Urinary bladder (tissue), 4 donors: Measurements from ENCODE around the gene SUCNR1. TPM values are rescaled to one million over a fixed set of nuclear protein-coding genes. Genes with fewer than 3 reads are reported as not detected.
"Not testable (repeated sequence)": the region's sequence is repeated elsewhere in the genome, so short reads cannot be mapped to it uniquely, and the experiment has no call there.

Experiments
- DNase-seq: peaks from one replicate; pipeline ENCODE4 v3.0.0-alpha.2; 2015; ENCODE audit errors: extremely low spot score
- H3K27ac ChIP-seq: one replicate; pipeline ENCODE4 v1.5.1; 2013; ENCODE audit warnings: low read depth, mild to moderate bottlenecking, moderate library complexity
- H3K36me3 ChIP-seq: one replicate; pipeline ENCODE4 v1.6.1; 2013; ENCODE audit warnings: mild to moderate bottlenecking, moderate library complexity; ENCODE audit not compliant: insufficient read depth
- H3K4me1 ChIP-seq: one replicate; pipeline ENCODE4 v1.6.1; 2013; ENCODE audit warnings: mild to moderate bottlenecking, moderate library complexity; ENCODE audit not compliant: insufficient read depth
- H3K4me3 ChIP-seq: one replicate; pipeline ENCODE4 v1.5.1; 2013; ENCODE audit warnings: low read depth, low read length
- WGBS: extraction: QIAGEN DNeasy Blood & Tissue Kit; methylation state at CpG from one replicate; pipeline ENCODE4 v1.1.7; 2013; 5-methylcytosine and 5-hydroxymethylcytosine counted together
- polyA plus RNA-seq: library from polyadenylated mRNA; stranded (reverse); fragments of 200-250 nt; gene quantifications from one replicate; pipeline ENCODE4 v1.2.3, GENCODE V29; 2013
- total RNA-seq: library from RNA; depleted of rRNA; stranded (reverse); fragments of >200 nt; gene quantifications from one replicate; pipeline ENCODE4 v1.2.3, GENCODE V29; 2014
- donor health status: healthy with polysubstance abuse.
- donor health status: healthy.

Gene SUCNR1
- total and polyA plus RNA-seq, 2 donors = 0.08 to 0.48 TPM

- H3K4me3 ChIP-seq = no peak overlapping the region
- no peak overlapping the region for H3K27ac ChIP-seq
- 25% methylated on average over 3 of the region's 3 CpGs for WGBS
Observed at GRCh38 chr3:151879679-151880415, 6.4 kb downstream of the SUCNR1 start.

GRCh38 chr3:151880416-151880690, 6.9 kb downstream of the SUCNR1 start:
- Histone ChIP-seq H3K36me3 (no peaks in the 10 kb centered on the region), H3K4me1 (no peaks in the 10 kb centered on the region), H3K27ac (no peak overlapping the region), H3K4me3 (no peak overlapping the region)
- 32% methylated on average over 2 of the region's 2 CpGs for WGBS
- DNase-seq = no peak

More at GRCh38 chr3:151879679-151880415, 6.4 kb downstream of the SUCNR1 start:
- no peak for DNase-seq
- H3K4me1 ChIP-seq = no peaks in the 10 kb centered on the region
- H3K36me3 ChIP-seq = no peaks in the 10 kb centered on the region

GRCh38 chr3:151881137-151881536, 7.7 kb downstream of the SUCNR1 start:
- DNase-seq = no peak
- no peak overlapping the region for H3K4me3 ChIP-seq
- 92% methylated on average over 6 of the region's 6 CpGs for WGBS
- H3K36me3 ChIP-seq = no peaks in the 10 kb centered on the region
- no peak overlapping the region for H3K27ac ChIP-seq
- H3K4me1 ChIP-seq = no peaks in the 10 kb centered on the region

- DNase-seq, H3K27ac ChIP-seq, H3K4me1 ChIP-seq, H3K36me3 ChIP-seq, H3K4me3 ChIP-seq: not testable (repeated sequence)
- 90% methylated on average over 3 of the region's 3 CpGs for WGBS
Observed at GRCh38 chr3:151885397-151885796, 12.0 kb downstream of the SUCNR1 start.

- 98% methylated on average over 1 of the region's 3 CpGs for WGBS
- H3K4me3 ChIP-seq, DNase-seq, H3K36me3 ChIP-seq, H3K27ac ChIP-seq, H3K4me1 ChIP-seq: not testable (repeated sequence)
Observed at GRCh38 chr3:151887450-151888211, 14.2 kb downstream of the SUCNR1 start.

- DNase-seq = no peak
- Histone ChIP-seq H3K27ac (no peak overlapping the region), H3K4me3 (no peak overlapping the region), H3K36me3 (no peaks in the 10 kb centered on the region), H3K4me1 (no peaks in the 10 kb centered on the region)
- WGBS = 29% methylated on average over 4 of the region's 4 CpGs
Observed at GRCh38 chr3:151890721-151891141, 17.3 kb downstream of the SUCNR1 start.

- 66% methylated on average over 5 of the region's 5 CpGs for WGBS
Observed at GRCh38 chr3:151891721-151892120, 18.3 kb downstream of the SUCNR1 start.

GRCh38 chr3:151894219-151894618, 20.8 kb downstream of the SUCNR1 start:
- no peak for DNase-seq
- no peak overlapping the region for H3K27ac ChIP-seq
- no peak overlapping the region for H3K4me3 ChIP-seq
- H3K4me1 ChIP-seq = no peaks in the 10 kb centered on the region
- H3K36me3 ChIP-seq = no peaks in the 10 kb centered on the region

More at GRCh38 chr3:151891721-151892120, 18.3 kb downstream of the SUCNR1 start:
- DNase-seq = no peak
- Histone ChIP-seq H3K36me3 (no peaks in the 10 kb centered on the region), H3K27ac (no peak overlapping the region), H3K4me3 (no peak overlapping the region), H3K4me1 (no peaks in the 10 kb centered on the region)

- Histone ChIP-seq H3K4me1 (no peaks in the 10 kb centered on the region), H3K27ac (no peak overlapping the region), H3K36me3 (no peaks in the 10 kb centered on the region), H3K4me3 (no peak overlapping the region)
- 47% methylated on average over 4 of the region's 4 CpGs for WGBS
- no peak for DNase-seq
Observed at GRCh38 chr3:151895478-151896241, 22.2 kb downstream of the SUCNR1 start.

GRCh38 chr3:151896246-151897012, 23.0 kb downstream of the SUCNR1 start:
- Histone ChIP-seq H3K36me3 (no peaks in the 10 kb centered on the region), H3K27ac (no peak overlapping the region), H3K4me3 (no peak overlapping the region), H3K4me1 (no peaks in the 10 kb centered on the region)
- WGBS = 74% methylated on average over 4 of the region's 4 CpGs
- DNase-seq = no peak

GRCh38 chr3:151898121-151898520, 24.7 kb downstream of the SUCNR1 start:
- WGBS = no CpG with 5 or more reads among the region's 1 CpG
- not testable (repeated sequence) for H3K4me3 ChIP-seq, H3K36me3 ChIP-seq, H3K4me1 ChIP-seq, H3K27ac ChIP-seq, DNase-seq

- H3K4me3 ChIP-seq, H3K27ac ChIP-seq, DNase-seq, H3K36me3 ChIP-seq, H3K4me1 ChIP-seq: not testable (repeated sequence)
- WGBS = 91% methylated on average over 3 of the region's 3 CpGs
Observed at GRCh38 chr3:151898564-151899261, 25.3 kb downstream of the SUCNR1 start.

GRCh38 chr3:151899996-151900395, 26.6 kb downstream of the SUCNR1 start:
- no peaks in the 10 kb centered on the region for H3K4me1 ChIP-seq
- no peaks in the 10 kb centered on the region for H3K36me3 ChIP-seq
- no peak for DNase-seq
- no peak overlapping the region for H3K27ac ChIP-seq
- H3K4me3 ChIP-seq = no peak overlapping the region
